ENCODE measurements around the gene CDKL4. TPM values are rescaled to one million over a fixed set of nuclear protein-coding genes. Genes with fewer than 3 reads are reported as not detected.

Gene CDKL4
- total and polyA plus RNA-seq, 2 of the 13 experiments (the other 11 are each of a cell fraction or from before 2014, with no cell fraction given), result 0.29 to 0.50 TPM

- no TSS peak for BruUV-seq (replicated peaks)
- intact Hi-C loops (cut with micrococcal nuclease; ENCODE audit: unreplicated experiment), result no loop called here
- Histone ChIP-seq H2AFZ (ENCODE audit: low read length) (no peak overlapping the region), H3K4me3 (replicated peaks in 1 of 3; ENCODE audit: insufficient read depth in 1 of 3, low read depth in 2 of 3, low read length in 3 of 3) (no peak overlapping the region), H3K9me3 (ENCODE audit: low read length) (no peaks in the 10 kb centered on the region), H3K36me3 (replicated peaks in 1 of 2; ENCODE audit: control insufficient read depth in 1 of 2, insufficient read depth in 2 of 2, low read length in 2 of 2) (peaks cover 25 to 70% of the 10 kb centered on the region in 2 experiments), H3K79me2 (ENCODE audit: insufficient read depth, low read length) (no peaks in the 10 kb centered on the region), H3K4me1 (ENCODE audit: insufficient read depth, low read length) (no peaks in the 10 kb centered on the region), H3K9ac (ENCODE audit: insufficient read depth, low read depth, low read length) (no peak overlapping the region), H3K27ac (ENCODE audit: extremely low read length, insufficient read depth, low read length) (no peak overlapping the region), H3K4me2 (ENCODE audit: low read depth, low read length) (no peak overlapping the region), H3K27me3 (ENCODE audit: control insufficient read depth in 1 of 2, insufficient read depth in 2 of 2, low read length in 2 of 2) (no peaks in the 10 kb centered on the region), H4K20me1 (ENCODE audit: insufficient read depth, low read length) (peaks cover 2% of the 10 kb centered on the region; the same call in 1 of the 2 replicates)
- DNase-seq (ENCODE audit: low spot score) (no peak), FAIRE-seq (no peak), ATAC-seq (no peak)
- ChIA-PET POLR2A (no interaction called here), CTCF (ENCODE audit: low intra/inter-chr PET ratio, low total read pairs) (no interaction called here)
- in situ Hi-C loops (cut with HindIII; ENCODE audit: extremely low pct_ligation_motif_present, low pct_unique_long_range_greater_than_20kb), result no loop called here
- no peak for TF ChIP-seq ATF7-NPFF (CRISPR knock-in tag; IDR thresholded peaks at IDR 0.05; ENCODE audit: low read depth)
- TF ChIP-seq ZNF256 (CRISPR knock-in tag; conservative IDR thresholded peaks at IDR 0.05), result no peak
- no peak for TF ChIP-seq BRCA1 (CRISPR knock-in tag; IDR thresholded peaks at IDR 0.05)
Measured at GRCh38 chr2:39289609-39290008, 45.8 kb upstream of the CDKL4 start.

DNA sequence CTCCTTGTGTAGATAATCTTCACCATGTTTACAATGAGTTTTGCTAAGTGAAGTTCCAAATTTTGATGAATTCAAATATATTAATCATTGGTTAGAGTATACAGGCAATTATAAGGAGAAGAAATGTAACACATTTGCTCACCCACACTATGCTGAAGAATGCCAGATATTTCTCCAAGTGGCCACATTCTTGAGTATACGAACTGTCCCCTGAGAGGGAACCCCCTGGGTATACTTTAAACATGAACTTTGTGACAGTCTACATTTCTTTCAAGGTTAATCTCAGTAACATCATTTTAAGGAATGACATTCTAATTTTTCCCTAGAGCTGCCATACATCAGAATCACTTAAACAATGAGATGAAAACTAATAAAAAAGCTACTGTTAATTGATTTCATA lies 39.8 kb upstream of the CDKL4 start:
- Histone ChIP-seq H3K27me3 (ENCODE audit: control insufficient read depth in 1 of 2, insufficient read depth in 2 of 2, low read length in 2 of 2) (no peaks in the 10 kb centered on the region), H3K9ac (ENCODE audit: insufficient read depth, low read depth, low read length) (no peak overlapping the region), H3K4me2 (ENCODE audit: low read depth, low read length) (no peak overlapping the region), H4K20me1 (ENCODE audit: insufficient read depth, low read length) (peaks cover 2% of the 10 kb centered on the region; the same call in 1 of the 2 replicates), H3K36me3 (replicated peaks in 1 of 2; ENCODE audit: control insufficient read depth in 1 of 2, insufficient read depth in 2 of 2, low read length in 2 of 2) (peaks cover 24 to 58% of the 10 kb centered on the region in 2 experiments), H3K4me3 (replicated peaks in 1 of 3; ENCODE audit: insufficient read depth in 1 of 3, low read depth in 2 of 3, low read length in 3 of 3) (no peak overlapping the region), H3K4me1 (ENCODE audit: insufficient read depth, low read length) (no peaks in the 10 kb centered on the region), H3K27ac (ENCODE audit: extremely low read length, insufficient read depth, low read length) (no peak overlapping the region), H2AFZ (ENCODE audit: low read length) (no peak overlapping the region), H3K79me2 (ENCODE audit: insufficient read depth, low read length) (no peaks in the 10 kb centered on the region), H3K9me3 (ENCODE audit: low read length) (no peaks in the 10 kb centered on the region)
- WGBS (ENCODE audit: low lambda C conversion rate), result 97% methylated on average over 1 of the region's 1 CpG
- intact Hi-C loops (cut with micrococcal nuclease; ENCODE audit: unreplicated experiment) (no loop called here), in situ Hi-C loops (cut with HindIII; ENCODE audit: extremely low pct_ligation_motif_present, low pct_unique_long_range_greater_than_20kb) (no loop called here)
- FAIRE-seq (no peak), ATAC-seq (no peak), DNase-seq (ENCODE audit: low spot score) (no peak)
- ChIA-PET POLR2A (no interaction called here), CTCF (ENCODE audit: low intra/inter-chr PET ratio, low total read pairs) (no interaction called here)
- BruUV-seq (replicated peaks), result TSS peak; percentile 22
- TF ChIP-seq ZNF253 (CRISPR knock-in tag; IDR thresholded peaks at IDR 0.05; ENCODE audit: borderline replicate concordance) (no peak), RARA (CRISPR knock-in tag; IDR thresholded peaks at IDR 0.05) (no peak), HIVEP1 (CRISPR knock-in tag; IDR thresholded peaks at IDR 0.05) (no peak), ZNF207 (IDR thresholded peaks at IDR 0.05; ENCODE audit: borderline replicate concordance) (no peak), DPF2 (CRISPR knock-in tag; IDR thresholded peaks at IDR 0.05; ENCODE audit: borderline replicate concordance, low read depth) (no peak), HCFC1 (IDR thresholded peaks at IDR 0.05; ENCODE audit: low read depth, low read length) (no peak), GTF3A (CRISPR knock-in tag; conservative IDR thresholded peaks at IDR 0.05) (no peak), ZNF549 (CRISPR knock-in tag; IDR thresholded peaks at IDR 0.05) (no peak), GPN1 (CRISPR knock-in tag; IDR thresholded peaks at IDR 0.05; ENCODE audit: borderline replicate concordance) (no peak), SMARCE1 (IDR thresholded peaks at IDR 0.05; ENCODE audit: borderline replicate concordance) (no peak), ZNF781 (CRISPR knock-in tag; IDR thresholded peaks at IDR 0.05; ENCODE audit: borderline replicate concordance, not compliant biosample characterization) (no peak)
- TF ChIP-seq, protein P1, sequence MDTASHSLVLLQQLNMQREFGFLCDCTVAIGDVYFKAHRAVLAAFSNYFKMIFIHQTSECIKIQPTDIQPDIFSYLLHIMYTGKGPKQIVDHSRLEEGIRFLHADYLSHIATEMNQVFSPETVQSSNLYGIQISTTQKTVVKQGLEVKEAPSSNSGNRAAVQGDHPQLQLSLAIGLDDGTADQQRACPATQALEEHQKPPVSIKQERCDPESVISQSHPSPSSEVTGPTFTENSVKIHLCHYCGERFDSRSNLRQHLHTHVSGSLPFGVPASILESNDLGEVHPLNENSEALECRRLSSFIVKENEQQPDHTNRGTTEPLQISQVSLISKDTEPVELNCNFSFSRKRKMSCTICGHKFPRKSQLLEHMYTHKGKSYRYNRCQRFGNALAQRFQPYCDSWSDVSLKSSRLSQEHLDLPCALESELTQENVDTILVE (CRISPR knock-in tag; IDR thresholded peaks at IDR 0.05), result no peak
- TF ChIP-seq, protein P2, sequence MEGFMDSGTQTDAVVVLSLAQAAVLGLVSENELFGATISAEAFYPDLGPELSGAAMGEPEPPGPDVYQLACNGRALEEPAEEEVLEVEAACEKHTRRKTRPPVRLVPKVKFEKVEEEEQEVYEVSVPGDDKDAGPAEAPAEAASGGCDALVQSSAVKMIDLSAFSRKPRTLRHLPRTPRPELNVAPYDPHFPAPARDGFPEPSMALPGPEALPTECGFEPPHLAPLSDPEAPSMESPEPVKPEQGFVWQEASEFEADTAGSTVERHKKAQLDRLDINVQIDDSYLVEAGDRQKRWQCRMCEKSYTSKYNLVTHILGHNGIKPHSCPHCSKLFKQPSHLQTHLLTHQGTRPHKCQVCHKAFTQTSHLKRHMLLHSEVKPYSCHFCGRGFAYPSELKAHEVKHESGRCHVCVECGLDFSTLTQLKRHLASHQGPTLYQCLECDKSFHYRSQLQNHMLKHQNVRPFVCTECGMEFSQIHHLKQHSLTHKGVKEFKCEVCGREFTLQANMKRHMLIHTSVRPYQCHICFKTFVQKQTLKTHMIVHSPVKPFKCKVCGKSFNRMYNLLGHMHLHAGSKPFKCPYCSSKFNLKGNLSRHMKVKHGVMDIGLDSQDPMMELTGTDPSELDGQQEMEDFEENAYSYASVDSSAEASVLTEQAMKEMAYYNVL (CRISPR knock-in tag; IDR thresholded peaks at IDR 0.05; ENCODE audit: borderline replicate concordance), result no peak

Data from HepG2 (cell line).